ENCODE results near the gene TPCN1.

Gene TPCN1

DNA sequence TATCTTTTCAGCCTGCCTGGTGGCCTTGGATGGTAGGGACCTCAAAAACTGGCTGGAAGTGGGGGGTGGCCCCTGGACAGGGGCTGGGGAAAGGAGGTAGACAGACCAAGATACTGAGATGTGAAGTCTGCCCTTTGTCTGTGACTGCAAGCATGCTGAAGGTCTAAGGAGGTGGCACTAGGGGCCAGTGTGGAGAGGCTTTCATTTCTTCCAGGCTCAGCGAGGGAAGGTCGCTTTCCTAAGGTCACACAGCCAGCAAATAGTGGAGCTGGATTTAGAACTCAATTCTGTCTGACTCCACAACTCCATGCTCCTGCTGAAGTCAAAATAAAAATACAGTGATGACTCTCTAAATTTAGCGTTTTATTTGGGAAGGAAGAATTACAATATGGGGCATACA lies 125.8 kb downstream of the TPCN1 start:
- no peak for DNase-seq

- no peak for DNase-seq
Observed at GRCh38 chr12:113347892-113348291, 126.6 kb downstream of the TPCN1 start.

All from activated CD4-positive, alpha-beta T cell treated with anti-CD3 and anti-CD28 coated beads, Interleukin-2, amount 50 U/mL, for 48 hours (primary cell).